KOPT-K1 (cell line): ENCODE data around the gene C11orf86.
"Not testable (repeated sequence)": the region's sequence is repeated elsewhere in the genome, so short reads cannot be mapped to it uniquely, and the experiment has no call there.

ENCODE experiments used
- H3K27ac ChIP-seq: fragments of 200-600 bp; sonication (generic); 2 replicates; pipeline ENCODE4 v1.5.1; 2016; ENCODE audit warnings: antibody characterized with exemption, mild to moderate bottlenecking, low read depth, low read length; ENCODE audit not compliant: poor library complexity, severe bottlenecking
- H3K36me3 ChIP-seq: fragments of 200-600 bp; sonication (generic); 2 replicates; pipeline ENCODE4 v1.5.1; 2017; ENCODE audit warnings: antibody characterized with exemption, mild to moderate bottlenecking, low read length, moderate library complexity; ENCODE audit not compliant: insufficient read depth
- H3K9me3 ChIP-seq: fragments of 200-600 bp; sonication (generic); 2 replicates; pipeline ENCODE4 v1.5.1; 2017; ENCODE audit warnings: antibody characterized with exemption, low read length, mild to moderate bottlenecking; ENCODE audit not compliant: insufficient read depth, poor library complexity, severe bottlenecking

C11orf86 gene

DNA sequence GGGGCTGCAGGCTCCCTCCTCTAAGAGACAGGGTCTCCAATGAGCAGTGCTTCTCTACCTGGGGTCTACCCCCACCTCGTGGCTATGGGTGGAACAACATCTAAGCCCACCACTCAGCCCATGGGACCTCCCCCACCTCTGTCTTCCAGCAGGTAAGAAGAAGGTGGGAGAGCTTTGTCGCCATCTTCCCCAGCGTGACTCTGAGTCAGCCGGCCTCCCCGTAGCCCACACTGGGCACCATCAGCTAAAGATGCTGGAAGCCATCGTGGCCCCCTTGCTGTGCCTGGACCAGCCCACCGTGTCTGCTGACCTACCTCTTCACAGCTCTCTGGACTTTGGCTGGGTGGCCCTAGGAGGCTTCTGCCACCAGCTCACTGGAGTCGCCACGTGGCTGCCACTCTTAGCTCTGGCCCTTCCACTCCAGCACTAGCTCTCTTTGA, 944 bp downstream of the C11orf86 start:
- no peak overlapping the region for H3K27ac ChIP-seq
- peaks cover 15% of the 10 kb centered on the region for H3K9me3 ChIP-seq
- no peaks in the 10 kb centered on the region for H3K36me3 ChIP-seq

- H3K9me3 ChIP-seq: peaks cover 15% of the 10 kb centered on the region
Observed at GRCh38 chr11:66976925-66977324, 1.8 kb downstream of the C11orf86 start.

GRCh38 chr11:66978229-66978628, 3.1 kb downstream of the C11orf86 start:
- peaks cover 15% of the 10 kb centered on the region for H3K9me3 ChIP-seq
- H3K27ac ChIP-seq: no peak overlapping the region
- no peaks in the 10 kb centered on the region for H3K36me3 ChIP-seq

More at GRCh38 chr11:66976925-66977324, 1.8 kb downstream of the C11orf86 start:
- Histone ChIP-seq H3K36me3 (no peaks in the 10 kb centered on the region), H3K27ac (no peak overlapping the region)

DNA sequence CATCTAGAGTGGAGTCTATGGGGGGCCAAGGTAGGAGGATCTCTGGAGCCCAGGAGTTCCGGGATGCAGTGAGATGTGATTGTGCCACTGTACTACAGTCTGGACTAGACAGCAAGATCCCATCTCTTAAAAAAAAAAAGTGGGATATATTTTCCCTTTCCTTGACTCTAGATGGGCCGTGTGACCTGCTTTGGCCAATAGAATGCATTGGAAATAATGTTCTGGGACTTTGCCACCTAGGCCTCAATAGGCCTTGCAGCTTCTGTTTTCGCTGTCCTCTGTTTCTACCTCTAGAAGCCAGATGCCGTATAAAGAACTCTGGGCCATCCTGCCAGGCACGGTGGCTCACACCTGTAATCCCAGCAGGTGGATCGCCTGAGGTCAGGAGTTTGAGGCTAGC, 3.6 kb downstream of the C11orf86 start:
- Histone ChIP-seq H3K27ac (no peak overlapping the region), H3K36me3 (no peaks in the 10 kb centered on the region), H3K9me3 (peaks cover 15% of the 10 kb centered on the region)

- Histone ChIP-seq H3K27ac (no peak overlapping the region), H3K36me3 (no peaks in the 10 kb centered on the region), H3K9me3 (peaks cover 15% of the 10 kb centered on the region)
Observed at GRCh38 chr11:66979336-66979980, 4.4 kb downstream of the C11orf86 start.

- Histone ChIP-seq H3K9me3 (peaks cover 15% of the 10 kb centered on the region), H3K36me3 (no peaks in the 10 kb centered on the region), H3K27ac (no peak overlapping the region)
Observed at GRCh38 chr11:66981976-66982578, 7.0 kb downstream of the C11orf86 start.

DNA sequence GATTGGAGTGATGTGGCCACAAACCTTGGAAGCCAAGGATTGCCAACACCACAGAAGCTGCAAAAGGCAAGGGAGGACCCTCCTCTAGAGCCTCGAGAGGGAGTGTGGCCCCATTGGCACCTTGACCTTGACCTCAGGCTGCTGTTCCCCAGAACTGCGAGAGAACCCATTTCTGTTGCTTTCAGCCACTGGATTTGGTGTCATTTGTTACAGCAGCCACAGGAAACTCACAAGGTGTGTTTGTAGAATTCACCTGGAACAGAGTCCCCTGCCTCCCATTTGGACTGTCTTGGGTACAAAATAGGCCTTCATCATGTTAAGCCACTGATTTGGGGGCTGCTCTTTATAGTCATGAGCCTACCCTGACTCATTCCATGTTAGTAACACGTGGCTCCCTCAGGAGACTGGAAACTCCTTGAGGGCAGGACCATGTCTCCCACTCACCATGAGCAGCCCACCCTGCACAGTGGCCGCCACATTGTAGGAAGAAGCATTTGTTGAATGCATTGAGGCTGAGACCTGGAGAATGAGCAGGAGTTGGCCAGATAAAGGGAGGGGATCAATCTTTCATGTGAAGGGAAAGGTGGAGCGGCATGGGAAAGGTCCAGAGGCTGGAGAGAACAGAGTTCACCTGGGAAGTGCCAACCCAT, 8.3 kb downstream of the C11orf86 start:
- H3K27ac ChIP-seq: no peak overlapping the region
- peaks cover 15% of the 10 kb centered on the region for H3K9me3 ChIP-seq
- no peaks in the 10 kb centered on the region for H3K36me3 ChIP-seq

GRCh38 chr11:66985508-66986177, 10.5 kb downstream of the C11orf86 start:
- Histone ChIP-seq H3K27ac (no peak overlapping the region), H3K36me3 (no peaks in the 10 kb centered on the region), H3K9me3 (no peaks in the 10 kb centered on the region)

DNA sequence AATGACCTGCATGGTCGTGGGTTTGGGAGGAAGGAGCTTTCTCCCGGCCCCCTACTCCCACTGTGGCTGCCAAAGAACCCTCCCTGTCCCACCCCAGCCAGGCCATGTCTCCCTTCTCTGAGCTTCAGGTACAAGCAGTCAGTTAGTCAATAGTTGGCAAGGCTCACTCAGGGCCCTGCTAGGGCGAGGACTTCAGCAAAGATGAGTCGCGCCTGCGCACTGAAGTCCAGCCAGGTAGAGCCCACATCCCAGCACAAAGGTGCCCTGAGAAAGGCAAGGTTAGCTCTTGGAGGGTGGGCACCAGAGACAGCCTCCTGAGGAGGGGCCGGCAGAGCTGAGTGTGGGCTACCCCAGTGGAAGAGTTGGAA, 11.1 kb downstream of the C11orf86 start:
- Histone ChIP-seq H3K9me3 (no peaks in the 10 kb centered on the region), H3K36me3 (no peaks in the 10 kb centered on the region), H3K27ac (no peak overlapping the region)

GRCh38 chr11:66987158-66987620, 12.1 kb downstream of the C11orf86 start:
- H3K36me3 ChIP-seq: no peaks in the 10 kb centered on the region
- H3K27ac ChIP-seq: no peak overlapping the region
- no peaks in the 10 kb centered on the region for H3K9me3 ChIP-seq

- Histone ChIP-seq H3K36me3 (no peaks in the 10 kb centered on the region), H3K27ac (no peak overlapping the region), H3K9me3 (no peaks in the 10 kb centered on the region)
Observed at GRCh38 chr11:66987924-66988637, 13.0 kb downstream of the C11orf86 start.

DNA sequence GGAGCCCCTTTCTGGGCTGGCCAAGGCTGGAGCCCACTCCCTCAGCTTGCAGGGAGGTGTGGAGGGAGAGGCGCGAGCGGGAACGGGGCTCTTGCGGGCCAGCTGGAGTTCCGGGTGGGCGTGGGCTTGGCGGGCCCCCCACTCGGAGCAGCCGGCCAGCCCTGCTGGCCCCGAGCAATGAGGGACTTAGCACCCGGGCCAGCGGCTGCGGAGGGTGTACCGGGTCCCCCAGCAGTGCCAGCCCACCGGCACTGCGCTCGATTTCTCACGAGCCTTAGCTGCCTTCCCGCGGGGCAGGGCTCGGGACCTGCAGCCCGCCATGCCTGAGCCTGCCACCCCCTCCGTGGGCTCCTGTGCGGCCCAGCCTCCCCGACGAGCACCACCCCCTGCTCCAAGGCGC, 13.6 kb downstream of the C11orf86 start:
- not testable (repeated sequence) for H3K36me3 ChIP-seq, H3K27ac ChIP-seq, H3K9me3 ChIP-seq

GRCh38 chr11:66989360-66989759, 14.3 kb downstream of the C11orf86 start:
- not testable (repeated sequence) for H3K36me3 ChIP-seq, H3K27ac ChIP-seq, H3K9me3 ChIP-seq

GRCh38 chr11:66992041-66992440, 16.9 kb downstream of the C11orf86 start:
- Histone ChIP-seq H3K9me3 (no peaks in the 10 kb centered on the region), H3K27ac (no peak overlapping the region), H3K36me3 (no peaks in the 10 kb centered on the region)
